ENCODE measurements around the gene DMKN. TPM values are rescaled to one million over a fixed set of nuclear protein-coding genes. Genes with fewer than 3 reads are reported as not detected.

DMKN gene
- total and polyA plus RNA-seq, 2 of the 8 experiments (the other 6 are each of a cell fraction or from before 2014, with no cell fraction given): 290 to 330 TPM

Other genes starting within 250 kb of the DMKN start
- 109 and 113 TPM in 2 replicates for gene USF2, start 244.7 kb downstream of the DMKN start, total RNA-seq (2021; fragmentation: NEBNext Ultra II Directional; extraction: Animal tissue kit (Norgen Biotek cat#: 25700))
- 74.1 and 119 TPM in 2 replicates for gene USF2, start 244.7 kb downstream of the DMKN start, polyA plus RNA-seq (2011; rRNA removed)
- gene HAMP, start 231.1 kb downstream of the DMKN start, total RNA-seq (2021; fragmentation: NEBNext Ultra II Directional; extraction: Animal tissue kit (Norgen Biotek cat#: 25700)): not detected in 2 replicates
- 0.06 and 0.08 TPM in 2 replicates for gene HAMP, start 231.1 kb downstream of the DMKN start, polyA plus RNA-seq (2011; rRNA removed)
- gene MAG, start 221.5 kb downstream of the DMKN start, total RNA-seq (2021; fragmentation: NEBNext Ultra II Directional; extraction: Animal tissue kit (Norgen Biotek cat#: 25700)): 0.46 and 1.3 TPM in 2 replicates
- 0.20 and 0.72 TPM in 2 replicates for gene MAG, start 221.5 kb downstream of the DMKN start, polyA plus RNA-seq (2011; rRNA removed)
- 0.54 and 0.60 TPM in 2 replicates for gene CD22, start 184.5 kb downstream of the DMKN start, total RNA-seq (2021; fragmentation: NEBNext Ultra II Directional; extraction: Animal tissue kit (Norgen Biotek cat#: 25700))
- gene CD22, start 184.5 kb downstream of the DMKN start, polyA plus RNA-seq (2011; rRNA removed): 0.06 and 0.42 TPM in 2 replicates
- gene FFAR1, start 165.7 kb downstream of the DMKN start, total RNA-seq (2021; fragmentation: NEBNext Ultra II Directional; extraction: Animal tissue kit (Norgen Biotek cat#: 25700)): not detected in 2 replicates
- not detected in 2 replicates for gene FFAR1, start 165.7 kb downstream of the DMKN start, polyA plus RNA-seq (2011; rRNA removed)
- not detected in 2 replicates for gene FFAR3, start 155.2 kb downstream of the DMKN start, total RNA-seq (2021; fragmentation: NEBNext Ultra II Directional; extraction: Animal tissue kit (Norgen Biotek cat#: 25700))
- gene FFAR3, start 155.2 kb downstream of the DMKN start, polyA plus RNA-seq (2011; rRNA removed): 0.24 TPM in 1 of 2 replicates, not detected in the other
- gene GPR42, start 142.6 kb downstream of the DMKN start, total RNA-seq (2021; fragmentation: NEBNext Ultra II Directional; extraction: Animal tissue kit (Norgen Biotek cat#: 25700)): not detected in 2 replicates
- gene GPR42, start 142.6 kb downstream of the DMKN start, polyA plus RNA-seq (2011; rRNA removed): not detected in 2 replicates
- not detected in 2 replicates for gene FFAR2, start 65.4 kb downstream of the DMKN start, total RNA-seq (2021; fragmentation: NEBNext Ultra II Directional; extraction: Animal tissue kit (Norgen Biotek cat#: 25700))
- gene FFAR2, start 65.4 kb downstream of the DMKN start, polyA plus RNA-seq (2011; rRNA removed): not detected in 2 replicates
- gene KRTDAP, start 23.2 kb downstream of the DMKN start, total RNA-seq (2021; fragmentation: NEBNext Ultra II Directional; extraction: Animal tissue kit (Norgen Biotek cat#: 25700)): 0.69 and 1.0 TPM in 2 replicates
- 0.88 and 1.1 TPM in 2 replicates for gene KRTDAP, start 23.2 kb downstream of the DMKN start, polyA plus RNA-seq (2011; rRNA removed)
- not detected in 2 replicates for gene SBSN, start 14.7 kb upstream of the DMKN start, total RNA-seq (2021; fragmentation: NEBNext Ultra II Directional; extraction: Animal tissue kit (Norgen Biotek cat#: 25700))
- gene SBSN, start 14.7 kb upstream of the DMKN start, polyA plus RNA-seq (2011; rRNA removed): not detected in 2 replicates
- not detected in 2 replicates for gene GAPDHS, start 19.8 kb upstream of the DMKN start, total RNA-seq (2021; fragmentation: NEBNext Ultra II Directional; extraction: Animal tissue kit (Norgen Biotek cat#: 25700))
- 0.26 and 0.47 TPM in 2 replicates for gene GAPDHS, start 19.8 kb upstream of the DMKN start, polyA plus RNA-seq (2011; rRNA removed)
- 157 and 159 TPM in 2 replicates for gene TMEM147, start 32.0 kb upstream of the DMKN start, total RNA-seq (2021; fragmentation: NEBNext Ultra II Directional; extraction: Animal tissue kit (Norgen Biotek cat#: 25700))
- 372 and 418 TPM in 2 replicates for gene TMEM147, start 32.0 kb upstream of the DMKN start, polyA plus RNA-seq (2011; rRNA removed)
- gene ATP4A, start 50.0 kb upstream of the DMKN start, total RNA-seq (2021; fragmentation: NEBNext Ultra II Directional; extraction: Animal tissue kit (Norgen Biotek cat#: 25700)): 0.31 and 0.50 TPM in 2 replicates
- 1.2 and 1.4 TPM in 2 replicates for gene ATP4A, start 50.0 kb upstream of the DMKN start, polyA plus RNA-seq (2011; rRNA removed)
- not detected in 2 replicates for gene PMIS2, start 72.5 kb upstream of the DMKN start, total RNA-seq (2021; fragmentation: NEBNext Ultra II Directional; extraction: Animal tissue kit (Norgen Biotek cat#: 25700))
- 0.25 TPM in 1 of 2 replicates, not detected in the other for gene PMIS2, start 72.5 kb upstream of the DMKN start, polyA plus RNA-seq (2011; rRNA removed)
- gene HAUS5, start 99.1 kb upstream of the DMKN start, total RNA-seq (2021; fragmentation: NEBNext Ultra II Directional; extraction: Animal tissue kit (Norgen Biotek cat#: 25700)): 18.9 and 25.7 TPM in 2 replicates
- gene HAUS5, start 99.1 kb upstream of the DMKN start, polyA plus RNA-seq (2011; rRNA removed): 13.8 and 20.1 TPM in 2 replicates
- 80.8 and 83.3 TPM in 2 replicates for gene RBM42, start 115.4 kb upstream of the DMKN start, total RNA-seq (2021; fragmentation: NEBNext Ultra II Directional; extraction: Animal tissue kit (Norgen Biotek cat#: 25700))
- gene RBM42, start 115.4 kb upstream of the DMKN start, polyA plus RNA-seq (2011; rRNA removed): 59.8 and 83.6 TPM in 2 replicates
- gene ETV2, start 128.1 kb upstream of the DMKN start, total RNA-seq (2021; fragmentation: NEBNext Ultra II Directional; extraction: Animal tissue kit (Norgen Biotek cat#: 25700)): 0.88 and 1.8 TPM in 2 replicates
- gene ETV2, start 128.1 kb upstream of the DMKN start, polyA plus RNA-seq (2011; rRNA removed): 1.3 and 2.3 TPM in 2 replicates
- gene COX6B1, start 134.7 kb upstream of the DMKN start, total RNA-seq (2021; fragmentation: NEBNext Ultra II Directional; extraction: Animal tissue kit (Norgen Biotek cat#: 25700)): 436 and 437 TPM in 2 replicates
- 884 and 1,052 TPM in 2 replicates for gene COX6B1, start 134.7 kb upstream of the DMKN start, polyA plus RNA-seq (2011; rRNA removed)
- gene UPK1A, start 152.9 kb upstream of the DMKN start, total RNA-seq (2021; fragmentation: NEBNext Ultra II Directional; extraction: Animal tissue kit (Norgen Biotek cat#: 25700)): 0.56 and 0.61 TPM in 2 replicates
- gene UPK1A, start 152.9 kb upstream of the DMKN start, polyA plus RNA-seq (2011; rRNA removed): 9.8 and 9.9 TPM in 2 replicates
- 0.42 and 0.50 TPM in 2 replicates for gene ZBTB32, start 190.9 kb upstream of the DMKN start, total RNA-seq (2021; fragmentation: NEBNext Ultra II Directional; extraction: Animal tissue kit (Norgen Biotek cat#: 25700))
- 0.11 and 0.17 TPM in 2 replicates for gene ZBTB32, start 190.9 kb upstream of the DMKN start, polyA plus RNA-seq (2011; rRNA removed)
- 38.6 and 41.5 TPM in 2 replicates for gene KMT2B, start 204.4 kb upstream of the DMKN start, total RNA-seq (2021; fragmentation: NEBNext Ultra II Directional; extraction: Animal tissue kit (Norgen Biotek cat#: 25700))
- 26.7 and 42.2 TPM in 2 replicates for gene KMT2B, start 204.4 kb upstream of the DMKN start, polyA plus RNA-seq (2011; rRNA removed)
- 8.4 and 12.2 TPM in 2 replicates for gene IGFLR1, start 228.8 kb upstream of the DMKN start, total RNA-seq (2021; fragmentation: NEBNext Ultra II Directional; extraction: Animal tissue kit (Norgen Biotek cat#: 25700))
- 28.9 and 40.3 TPM in 2 replicates for gene IGFLR1, start 228.8 kb upstream of the DMKN start, polyA plus RNA-seq (2011; rRNA removed)
- gene U2AF1L4, start 231.8 kb upstream of the DMKN start, total RNA-seq (2021; fragmentation: NEBNext Ultra II Directional; extraction: Animal tissue kit (Norgen Biotek cat#: 25700)): 15.1 and 18.5 TPM in 2 replicates
- gene U2AF1L4, start 231.8 kb upstream of the DMKN start, polyA plus RNA-seq (2011; rRNA removed): 32.7 TPM in 2 replicates
- 75.3 and 80.2 TPM in 2 replicates for gene PSENEN, start 232.0 kb upstream of the DMKN start, total RNA-seq (2021; fragmentation: NEBNext Ultra II Directional; extraction: Animal tissue kit (Norgen Biotek cat#: 25700))
- 66.7 and 73.9 TPM in 2 replicates for gene PSENEN, start 232.0 kb upstream of the DMKN start, polyA plus RNA-seq (2011; rRNA removed)
- gene LIN37, start 234.9 kb upstream of the DMKN start, total RNA-seq (2021; fragmentation: NEBNext Ultra II Directional; extraction: Animal tissue kit (Norgen Biotek cat#: 25700)): 2.9 and 3.8 TPM in 2 replicates
- 8.5 and 9.8 TPM in 2 replicates for gene LIN37, start 234.9 kb upstream of the DMKN start, polyA plus RNA-seq (2011; rRNA removed)
- 0.44 TPM in 1 of 2 replicates, not detected in the other for gene HSPB6, start 243.4 kb upstream of the DMKN start, total RNA-seq (2021; fragmentation: NEBNext Ultra II Directional; extraction: Animal tissue kit (Norgen Biotek cat#: 25700))
- 0.91 and 1.6 TPM in 2 replicates for gene HSPB6, start 243.4 kb upstream of the DMKN start, polyA plus RNA-seq (2011; rRNA removed)
- gene PROSER3, start 244.5 kb upstream of the DMKN start, total RNA-seq (2021; fragmentation: NEBNext Ultra II Directional; extraction: Animal tissue kit (Norgen Biotek cat#: 25700)): 20.8 and 28.9 TPM in 2 replicates
- gene PROSER3, start 244.5 kb upstream of the DMKN start, polyA plus RNA-seq (2011; rRNA removed): 17.8 and 27.8 TPM in 2 replicates

Data from H1 (cell line).